SK-N-MC (cell line): ENCODE results near the gene KRTAP10-10.

Experiments used
- EZH2 ChIP-seq: fragments of 200-600 bp; sonication (generic); IDR thresholded peaks from one replicate; pipeline ENCODE4 v1.6.1; 2017; ENCODE audit warnings: antibody characterized with exemption
- FOXP2 ChIP-seq: optimal IDR thresholded peaks from 2 replicates; pipeline ENCODE3; 2011; ENCODE audit warnings: mild to moderate bottlenecking, moderate library complexity; ENCODE audit not compliant: insufficient read depth; ENCODE audit errors: extremely low read length, control extremely low read depth
- POLR2AphosphoS5 ChIP-seq: IDR thresholded peaks from 2 replicates; pipeline ENCODE4 v1.6.1; 2012; ENCODE audit warnings: mild to moderate bottlenecking, low read depth, low read length, borderline replicate concordance

GRCh38 chr21:44667612-44668011, 30.5 kb downstream of the KRTAP10-10 start:
- TF ChIP-seq EZH2 = no peak
- no peak for TF ChIP-seq POLR2AphosphoS5
- no peak for TF ChIP-seq FOXP2
